Astrocyte (in vitro differentiated cells and primary cell): ENCODE data around the gene DUSP1.

Experiments
- EZH2 ChIP-seq: IDR thresholded peaks from 2 replicates; pipeline ENCODE4 v1.6.1; 2012; ENCODE audit warnings: mild to moderate bottlenecking, low read length, inconsistent platforms; ENCODE audit not compliant: insufficient read depth
- TF ChIP-seq, protein P1 (sequence below): IDR thresholded peaks from 2 replicates; pipeline ENCODE4 v1.5.1; 2011; ENCODE audit warnings: low read depth, mild to moderate bottlenecking, inconsistent platforms, low read length, moderate library complexity; ENCODE audit not compliant: insufficient read depth

DNA sequence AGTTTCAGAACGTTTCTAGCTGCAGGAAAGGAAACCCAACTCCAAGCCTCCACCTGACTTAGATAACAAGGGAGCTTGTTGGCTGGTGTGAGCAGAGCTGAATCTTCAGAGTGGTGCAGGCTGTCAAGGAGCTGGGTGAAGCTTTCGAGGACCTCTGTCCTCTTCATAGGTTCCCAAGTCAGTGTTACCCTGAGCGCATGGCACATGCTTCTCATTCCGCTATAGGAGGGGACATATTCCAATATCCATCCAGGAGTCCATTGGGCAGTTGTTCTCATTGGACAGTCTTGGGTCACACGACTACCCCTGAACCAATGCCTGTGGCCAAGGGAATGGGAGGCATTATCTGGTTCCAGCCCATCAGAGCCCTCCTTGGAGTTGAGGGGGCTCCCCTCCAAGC is 50.3 kb downstream of the DUSP1 start:
- TF ChIP-seq, protein P1, sequence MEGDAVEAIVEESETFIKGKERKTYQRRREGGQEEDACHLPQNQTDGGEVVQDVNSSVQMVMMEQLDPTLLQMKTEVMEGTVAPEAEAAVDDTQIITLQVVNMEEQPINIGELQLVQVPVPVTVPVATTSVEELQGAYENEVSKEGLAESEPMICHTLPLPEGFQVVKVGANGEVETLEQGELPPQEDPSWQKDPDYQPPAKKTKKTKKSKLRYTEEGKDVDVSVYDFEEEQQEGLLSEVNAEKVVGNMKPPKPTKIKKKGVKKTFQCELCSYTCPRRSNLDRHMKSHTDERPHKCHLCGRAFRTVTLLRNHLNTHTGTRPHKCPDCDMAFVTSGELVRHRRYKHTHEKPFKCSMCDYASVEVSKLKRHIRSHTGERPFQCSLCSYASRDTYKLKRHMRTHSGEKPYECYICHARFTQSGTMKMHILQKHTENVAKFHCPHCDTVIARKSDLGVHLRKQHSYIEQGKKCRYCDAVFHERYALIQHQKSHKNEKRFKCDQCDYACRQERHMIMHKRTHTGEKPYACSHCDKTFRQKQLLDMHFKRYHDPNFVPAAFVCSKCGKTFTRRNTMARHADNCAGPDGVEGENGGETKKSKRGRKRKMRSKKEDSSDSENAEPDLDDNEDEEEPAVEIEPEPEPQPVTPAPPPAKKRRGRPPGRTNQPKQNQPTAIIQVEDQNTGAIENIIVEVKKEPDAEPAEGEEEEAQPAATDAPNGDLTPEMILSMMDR = no peak
- no peak for TF ChIP-seq EZH2
